ENCODE data around the gene ZNF865.

GRCh38 chr19:55654868-55655647 lies 49.6 kb downstream of the ZNF865 start, which contains the start of gene U2AF2:
- TF ChIP-seq CTCF (IDR thresholded peaks at IDR 0.05; ENCODE audit: insufficient read depth, low read length, poor library complexity, severe bottlenecking): no peak
- TF ChIP-seq EZH2phosphoT487 (conservative IDR thresholded peaks at IDR 0.05; ENCODE audit: low read length): no peak

Measured in SU-DHL-6 (cell line).